Measurements from ENCODE around the gene MMP3. TPM values are rescaled to one million over a fixed set of nuclear protein-coding genes. Genes with fewer than 3 reads are reported as not detected.

MMP3 gene
- total RNA-seq, 1 experiment from 2014 or later, result not detected

- H3K9ac ChIP-seq (ENCODE audit: extremely low read depth, insufficient read length, low read length), result no peak overlapping the region
- no peak for DNase-seq
Measured at GRCh38 chr11:102882389-102883024, 39.1 kb upstream of the MMP3 start.

More at GRCh38 chr11:102882389-102883024, 39.1 kb upstream of the MMP3 start:
- no peak overlapping the region for H2AK5ac ChIP-seq (ENCODE audit: insufficient read length, low read length)
- H2BK20ac ChIP-seq (ENCODE audit: low read depth, low read length, poor library complexity, severe bottlenecking), result no peak overlapping the region
- H4K5ac ChIP-seq (ENCODE audit: insufficient read length, low read depth, low read length), result no peak overlapping the region
- Mint-ChIP-seq H3K9me3 (no peaks in the 10 kb centered on the region), H3K27me3 (ENCODE audit: low read depth) (no peaks in the 10 kb centered on the region), H3K4me1 (no peaks in the 10 kb centered on the region), H3K36me3 (ENCODE audit: insufficient read depth in 1 of 3, low read depth in 3 of 3) (no peaks in the 10 kb centered on the region), H3K27ac (0 out of 7 replicates have a peak overlapping the region, but pooled peaks of 1 of the 3 experiments have one; percentile 87), H3K4me3 (no peak overlapping the region)
- no peak overlapping the region for H3K4me2 ChIP-seq (ENCODE audit: insufficient read depth, insufficient read length, low read length)
- H3K79me1 ChIP-seq (ENCODE audit: insufficient read depth, low read depth, low read length, poor library complexity, severe bottlenecking), result no peaks in the 10 kb centered on the region
- H3K79me2 ChIP-seq (ENCODE audit: insufficient read depth, low read length), result no peaks in the 10 kb centered on the region
- H2BK12ac ChIP-seq (ENCODE audit: insufficient read length, low read depth, low read length), result no peak overlapping the region
- no peak overlapping the region for H3T11ph ChIP-seq (ENCODE audit: low read length)
- no peak overlapping the region for H3K14ac ChIP-seq (ENCODE audit: insufficient read depth, low read length)
- H3K4me1 ChIP-seq (ENCODE audit: insufficient read depth, low read length), result no peaks in the 10 kb centered on the region
- WGBS (ENCODE audit: extremely low coverage, insufficient read length, low lambda C conversion rate), result no CpG with 5 or more reads among the region's 4 CpGs
- no peak overlapping the region for H4K8ac ChIP-seq (replicated peaks; ENCODE audit: insufficient read length, low read depth, low read length)
- TF ChIP-seq, protein P1, sequence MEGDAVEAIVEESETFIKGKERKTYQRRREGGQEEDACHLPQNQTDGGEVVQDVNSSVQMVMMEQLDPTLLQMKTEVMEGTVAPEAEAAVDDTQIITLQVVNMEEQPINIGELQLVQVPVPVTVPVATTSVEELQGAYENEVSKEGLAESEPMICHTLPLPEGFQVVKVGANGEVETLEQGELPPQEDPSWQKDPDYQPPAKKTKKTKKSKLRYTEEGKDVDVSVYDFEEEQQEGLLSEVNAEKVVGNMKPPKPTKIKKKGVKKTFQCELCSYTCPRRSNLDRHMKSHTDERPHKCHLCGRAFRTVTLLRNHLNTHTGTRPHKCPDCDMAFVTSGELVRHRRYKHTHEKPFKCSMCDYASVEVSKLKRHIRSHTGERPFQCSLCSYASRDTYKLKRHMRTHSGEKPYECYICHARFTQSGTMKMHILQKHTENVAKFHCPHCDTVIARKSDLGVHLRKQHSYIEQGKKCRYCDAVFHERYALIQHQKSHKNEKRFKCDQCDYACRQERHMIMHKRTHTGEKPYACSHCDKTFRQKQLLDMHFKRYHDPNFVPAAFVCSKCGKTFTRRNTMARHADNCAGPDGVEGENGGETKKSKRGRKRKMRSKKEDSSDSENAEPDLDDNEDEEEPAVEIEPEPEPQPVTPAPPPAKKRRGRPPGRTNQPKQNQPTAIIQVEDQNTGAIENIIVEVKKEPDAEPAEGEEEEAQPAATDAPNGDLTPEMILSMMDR (conservative IDR thresholded peaks at IDR 0.05), result no peak
- no peaks in the 10 kb centered on the region for H3K27me3 ChIP-seq (ENCODE audit: insufficient read depth, low read length)
- no peak overlapping the region for H2BK5ac ChIP-seq (ENCODE audit: insufficient read length, low read length)
- no peak overlapping the region for H3K27ac ChIP-seq (ENCODE audit: insufficient read length, low read depth, low read length)
- no peaks in the 10 kb centered on the region for H4K20me1 ChIP-seq (ENCODE audit: control insufficient read depth, insufficient read depth, insufficient read length)
- no peak overlapping the region for H3K18ac ChIP-seq (ENCODE audit: insufficient read length, low read depth, low read length)
- no peak overlapping the region for H2AFZ ChIP-seq (ENCODE audit: low read length)
- no peak overlapping the region for H2BK15ac ChIP-seq (ENCODE audit: low read depth, low read length)
- H3K9me3 ChIP-seq (ENCODE audit: control insufficient read depth, low read depth, low read length), result no peaks in the 10 kb centered on the region
- no peak overlapping the region for H3K4ac ChIP-seq (ENCODE audit: low read depth, low read length)
- no peak overlapping the region for H3K56ac ChIP-seq (ENCODE audit: insufficient read length, low read depth, low read length)
- H4K91ac ChIP-seq (ENCODE audit: insufficient read length, low read depth, low read length), result no peak overlapping the region
- no peak overlapping the region for H3K23ac ChIP-seq (ENCODE audit: insufficient read length, low read depth, low read length)
- no peak overlapping the region for H2BK120ac ChIP-seq (ENCODE audit: low read depth, low read length, poor library complexity, severe bottlenecking)
- H3K23me2 ChIP-seq (ENCODE audit: insufficient read length, low read depth, low read length, poor library complexity, severe bottlenecking), result no peaks in the 10 kb centered on the region
